ENCODE measurements around the gene STYXL2. TPM values are rescaled to one million over a fixed set of nuclear protein-coding genes. Genes with fewer than 3 reads are reported as not detected.

STYXL2 gene
- polyA plus RNA-seq, 1 donor (not counting 4 experiments of a cell fraction or from before 2014, with no cell fraction given): not detected

DNA sequence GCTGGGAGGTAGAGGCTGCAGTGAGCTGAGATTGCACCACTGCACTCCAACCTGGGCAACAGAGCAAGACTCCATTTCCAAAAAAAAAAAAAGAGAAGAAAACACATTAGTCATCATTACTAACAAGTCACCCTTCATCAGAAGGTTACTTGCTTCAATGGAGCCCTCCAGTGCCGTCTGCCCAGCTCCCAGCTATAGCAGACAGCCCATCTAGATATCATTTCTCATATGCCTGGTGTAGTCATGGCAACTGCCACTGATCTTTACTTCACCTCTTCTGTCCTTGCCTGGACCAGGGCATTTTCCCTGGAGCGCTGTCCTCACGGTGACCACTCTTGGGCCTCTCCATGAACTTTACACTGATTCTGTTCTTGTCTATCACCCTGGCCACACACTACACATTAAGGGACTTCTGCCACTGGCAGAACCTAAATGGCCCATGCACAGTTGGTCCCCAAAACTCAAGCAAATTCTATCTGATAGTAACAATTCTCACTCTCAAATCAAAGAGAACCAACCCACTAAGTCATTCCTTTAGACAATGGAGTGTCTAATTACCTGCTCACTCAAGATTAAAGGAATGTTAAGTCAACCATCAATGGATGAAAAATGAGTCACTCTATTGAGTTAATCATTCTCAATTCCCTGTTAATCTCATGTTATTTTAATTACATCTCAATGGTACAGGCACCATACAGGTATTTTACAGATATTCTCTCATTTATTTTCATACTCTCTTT lies 16.6 kb upstream of the STYXL2 start:
- H4K20me1 ChIP-seq (ENCODE audit: control insufficient read depth, extremely low read depth, insufficient read depth, low read length): no peaks in the 10 kb centered on the region
- H3K36me3 ChIP-seq (ENCODE audit: control insufficient read depth in 2 of 2, extremely low read depth in 1 of 2, insufficient read depth in 2 of 2, low read length in 2 of 2): no peaks in the 10 kb centered on the region
- no peaks in the 10 kb centered on the region for H3K9me1 ChIP-seq (ENCODE audit: control insufficient read depth, extremely low read depth, insufficient read depth, low read length)
- no peak overlapping the region for H3K4me2 ChIP-seq (ENCODE audit: control insufficient read depth, extremely low read depth, insufficient read depth, low read depth, low read length)
- peaks cover 33% of the 10 kb centered on the region for H3K27me3 ChIP-seq (ENCODE audit: control insufficient read depth, extremely low read depth, insufficient read depth, low read length)
- TF ChIP-seq, protein P1, sequence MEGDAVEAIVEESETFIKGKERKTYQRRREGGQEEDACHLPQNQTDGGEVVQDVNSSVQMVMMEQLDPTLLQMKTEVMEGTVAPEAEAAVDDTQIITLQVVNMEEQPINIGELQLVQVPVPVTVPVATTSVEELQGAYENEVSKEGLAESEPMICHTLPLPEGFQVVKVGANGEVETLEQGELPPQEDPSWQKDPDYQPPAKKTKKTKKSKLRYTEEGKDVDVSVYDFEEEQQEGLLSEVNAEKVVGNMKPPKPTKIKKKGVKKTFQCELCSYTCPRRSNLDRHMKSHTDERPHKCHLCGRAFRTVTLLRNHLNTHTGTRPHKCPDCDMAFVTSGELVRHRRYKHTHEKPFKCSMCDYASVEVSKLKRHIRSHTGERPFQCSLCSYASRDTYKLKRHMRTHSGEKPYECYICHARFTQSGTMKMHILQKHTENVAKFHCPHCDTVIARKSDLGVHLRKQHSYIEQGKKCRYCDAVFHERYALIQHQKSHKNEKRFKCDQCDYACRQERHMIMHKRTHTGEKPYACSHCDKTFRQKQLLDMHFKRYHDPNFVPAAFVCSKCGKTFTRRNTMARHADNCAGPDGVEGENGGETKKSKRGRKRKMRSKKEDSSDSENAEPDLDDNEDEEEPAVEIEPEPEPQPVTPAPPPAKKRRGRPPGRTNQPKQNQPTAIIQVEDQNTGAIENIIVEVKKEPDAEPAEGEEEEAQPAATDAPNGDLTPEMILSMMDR (optimal IDR thresholded peaks at IDR 0.05 in 1 of 3, IDR thresholded peaks at IDR 0.05 in 1 of 3, conservative IDR thresholded peaks at IDR 0.05 in 1 of 3; ENCODE audit: extremely low read depth in 1 of 3, insufficient read depth in 2 of 3, low read length in 3 of 3): no peak
- TF ChIP-seq EZH2 (IDR thresholded peaks at IDR 0.05; ENCODE audit: low read length): no peak
- H2AFZ ChIP-seq (ENCODE audit: control insufficient read depth, low read length): no peak overlapping the region
- FAIRE-seq: no peak
- no peaks in the 10 kb centered on the region for H3K4me1 ChIP-seq (ENCODE audit: control insufficient read depth, extremely low read depth, insufficient read depth, low read length)
- DNase-seq (ENCODE audit: low read depth, low spot score): no peak
- no peak overlapping the region for H3K9ac ChIP-seq (ENCODE audit: control insufficient read depth, extremely low read depth, insufficient read depth, low read length)
- dilution Hi-C loops (cut with MboI; ENCODE audit: extremely low pct_ligation_motif_present, low sequenced_read_pairs): no loop called here
- no peak overlapping the region for H3K4me3 ChIP-seq (ENCODE audit: control insufficient read depth in 2 of 3, extremely low read depth in 1 of 3, insufficient read depth in 2 of 3, low read depth in 1 of 3, low read length in 3 of 3)
- no peaks in the 10 kb centered on the region for H3K79me2 ChIP-seq (ENCODE audit: control insufficient read depth, insufficient read depth, low read length)
- no peaks in the 10 kb centered on the region for H3K9me3 ChIP-seq (ENCODE audit: control insufficient read depth, low read depth, low read length)
- H3K27ac ChIP-seq (ENCODE audit: control insufficient read depth, insufficient read depth, low read length): no peak overlapping the region

DNA sequence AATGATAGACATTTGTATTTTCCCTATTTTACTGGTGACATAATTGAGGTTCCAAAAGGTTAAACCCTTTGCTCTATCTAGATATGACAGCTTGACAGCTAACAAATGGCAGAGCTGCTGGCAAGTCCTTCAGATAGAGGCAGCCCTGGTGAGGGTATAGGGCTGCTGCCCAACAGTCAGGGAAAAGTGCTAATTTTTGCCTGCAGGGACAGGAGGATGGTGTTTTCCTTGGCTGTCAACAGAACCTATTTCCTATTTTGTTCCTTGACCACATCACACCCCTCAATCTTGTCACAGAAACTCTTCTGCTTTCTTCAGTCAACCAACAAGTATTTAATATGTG lies 16.0 kb upstream of the STYXL2 start:
- peaks cover 38% of the 10 kb centered on the region for H3K27me3 ChIP-seq (ENCODE audit: control insufficient read depth, extremely low read depth, insufficient read depth, low read length)
- no peaks in the 10 kb centered on the region for H3K9me3 ChIP-seq (ENCODE audit: control insufficient read depth, low read depth, low read length)
- no peak overlapping the region for H3K4me2 ChIP-seq (ENCODE audit: control insufficient read depth, extremely low read depth, insufficient read depth, low read depth, low read length)
- no peak overlapping the region for H3K4me3 ChIP-seq (ENCODE audit: control insufficient read depth in 2 of 3, extremely low read depth in 1 of 3, insufficient read depth in 2 of 3, low read depth in 1 of 3, low read length in 3 of 3)
- H4K20me1 ChIP-seq (ENCODE audit: control insufficient read depth, extremely low read depth, insufficient read depth, low read length): no peaks in the 10 kb centered on the region
- H3K4me1 ChIP-seq (ENCODE audit: control insufficient read depth, extremely low read depth, insufficient read depth, low read length): no peaks in the 10 kb centered on the region
- H3K79me2 ChIP-seq (ENCODE audit: control insufficient read depth, insufficient read depth, low read length): no peaks in the 10 kb centered on the region
- FAIRE-seq (no peak), DNase-seq (ENCODE audit: low read depth, low spot score) (no peak)
- dilution Hi-C loops (cut with MboI; ENCODE audit: extremely low pct_ligation_motif_present, low sequenced_read_pairs): no loop called here
- H3K36me3 ChIP-seq (ENCODE audit: control insufficient read depth in 2 of 2, extremely low read depth in 1 of 2, insufficient read depth in 2 of 2, low read length in 2 of 2): no peaks in the 10 kb centered on the region
- no peak overlapping the region for H3K9ac ChIP-seq (ENCODE audit: control insufficient read depth, extremely low read depth, insufficient read depth, low read length)
- H3K9me1 ChIP-seq (ENCODE audit: control insufficient read depth, extremely low read depth, insufficient read depth, low read length): no peaks in the 10 kb centered on the region
- no peak overlapping the region for H3K27ac ChIP-seq (ENCODE audit: control insufficient read depth, insufficient read depth, low read length)
- no peak overlapping the region for H2AFZ ChIP-seq (ENCODE audit: control insufficient read depth, low read length)
- TF ChIP-seq, protein P1 (optimal IDR thresholded peaks at IDR 0.05 in 1 of 3, IDR thresholded peaks at IDR 0.05 in 1 of 3, conservative IDR thresholded peaks at IDR 0.05 in 1 of 3; ENCODE audit: extremely low read depth in 1 of 3, insufficient read depth in 2 of 3, low read length in 3 of 3): no peak
- TF ChIP-seq EZH2 (IDR thresholded peaks at IDR 0.05; ENCODE audit: low read length): no peak

All from keratinocyte (primary cell).